ENCODE results near the gene PDLIM3.

The PDLIM3 gene

DNA sequence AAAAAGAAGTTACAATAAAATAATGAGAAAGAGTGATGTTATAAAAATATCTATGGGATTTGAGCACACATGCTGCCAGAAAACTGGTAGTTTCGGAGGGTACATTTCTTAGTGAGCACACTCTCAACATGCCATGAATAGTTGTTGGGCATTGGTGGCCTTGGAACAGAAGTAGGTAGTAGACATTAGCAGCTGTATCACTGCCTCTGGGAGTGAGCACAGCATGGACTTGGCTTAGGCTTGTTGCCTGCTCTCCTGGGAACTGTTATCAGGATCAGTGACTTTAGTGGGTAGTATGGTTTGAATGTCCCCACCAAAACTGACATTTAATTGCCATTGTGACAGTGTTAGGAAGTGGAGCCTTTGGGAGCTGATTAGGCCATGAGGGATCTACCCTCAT is 13.3 kb upstream of the PDLIM3 start:
- Histone ChIP-seq H3K9me3 (ENCODE audit: control insufficient read depth, insufficient read depth, low read depth, low read length) (no peaks in the 10 kb centered on the region), H3K4me3 (ENCODE audit: low read depth, low read length) (no peak overlapping the region), H3K4me1 (ENCODE audit: control insufficient read depth, insufficient read depth, low read length) (no peaks in the 10 kb centered on the region), H3K27ac (ENCODE audit: extremely low read depth, low read depth, low read length) (no peak overlapping the region), H3K36me3 (ENCODE audit: control insufficient read depth in 2 of 2, insufficient read depth in 1 of 2, low read length in 2 of 2) (no peaks in the 10 kb centered on the region)
- TF ChIP-seq, protein P1, sequence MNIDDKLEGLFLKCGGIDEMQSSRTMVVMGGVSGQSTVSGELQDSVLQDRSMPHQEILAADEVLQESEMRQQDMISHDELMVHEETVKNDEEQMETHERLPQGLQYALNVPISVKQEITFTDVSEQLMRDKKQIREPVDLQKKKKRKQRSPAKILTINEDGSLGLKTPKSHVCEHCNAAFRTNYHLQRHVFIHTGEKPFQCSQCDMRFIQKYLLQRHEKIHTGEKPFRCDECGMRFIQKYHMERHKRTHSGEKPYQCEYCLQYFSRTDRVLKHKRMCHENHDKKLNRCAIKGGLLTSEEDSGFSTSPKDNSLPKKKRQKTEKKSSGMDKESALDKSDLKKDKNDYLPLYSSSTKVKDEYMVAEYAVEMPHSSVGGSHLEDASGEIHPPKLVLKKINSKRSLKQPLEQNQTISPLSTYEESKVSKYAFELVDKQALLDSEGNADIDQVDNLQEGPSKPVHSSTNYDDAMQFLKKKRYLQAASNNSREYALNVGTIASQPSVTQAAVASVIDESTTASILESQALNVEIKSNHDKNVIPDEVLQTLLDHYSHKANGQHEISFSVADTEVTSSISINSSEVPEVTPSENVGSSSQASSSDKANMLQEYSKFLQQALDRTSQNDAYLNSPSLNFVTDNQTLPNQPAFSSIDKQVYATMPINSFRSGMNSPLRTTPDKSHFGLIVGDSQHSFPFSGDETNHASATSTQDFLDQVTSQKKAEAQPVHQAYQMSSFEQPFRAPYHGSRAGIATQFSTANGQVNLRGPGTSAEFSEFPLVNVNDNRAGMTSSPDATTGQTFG (tag by site-specific recombination; IDR thresholded peaks at IDR 0.05; ENCODE audit: borderline replicate concordance) = no peak
- TF ChIP-seq ZNF549 (tag by site-specific recombination; IDR thresholded peaks at IDR 0.05) (no peak), ZNF654 (tag by site-specific recombination; IDR thresholded peaks at IDR 0.05; ENCODE audit: low read depth) (no peak), ZNF571 (tag by site-specific recombination; IDR thresholded peaks at IDR 0.05) (no peak), ZNF843 (tag by site-specific recombination; IDR thresholded peaks at IDR 0.05) (no peak), ZNF112 (tag by site-specific recombination; IDR thresholded peaks at IDR 0.05) (no peak), ZNF621 (tag by site-specific recombination; IDR thresholded peaks at IDR 0.05) (no peak), BCL11A (tag by site-specific recombination; IDR thresholded peaks at IDR 0.05; ENCODE audit: low read depth) (no peak), KLF10 (tag by site-specific recombination; IDR thresholded peaks at IDR 0.05) (no peak), WT1 (tag by site-specific recombination; IDR thresholded peaks at IDR 0.05) (no peak), ZNF48 (tag by site-specific recombination; IDR thresholded peaks at IDR 0.05) (no peak), ZNF660 (tag by site-specific recombination; IDR thresholded peaks at IDR 0.05) (no peak), ZNF473 (tag by site-specific recombination; IDR thresholded peaks at IDR 0.05) (no peak), SCRT2 (tag by site-specific recombination; IDR thresholded peaks at IDR 0.05) (no peak), OSR2 (tag by site-specific recombination; IDR thresholded peaks at IDR 0.05) (no peak), TRIM28 (IDR thresholded peaks at IDR 0.05; ENCODE audit: borderline replicate concordance, low read length) (no peak), ZNF175 (tag by site-specific recombination; IDR thresholded peaks at IDR 0.05) (no peak), ZNF433 (tag by site-specific recombination; IDR thresholded peaks at IDR 0.05; ENCODE audit: low read depth) (no peak)
- TF ChIP-seq, protein P2, sequence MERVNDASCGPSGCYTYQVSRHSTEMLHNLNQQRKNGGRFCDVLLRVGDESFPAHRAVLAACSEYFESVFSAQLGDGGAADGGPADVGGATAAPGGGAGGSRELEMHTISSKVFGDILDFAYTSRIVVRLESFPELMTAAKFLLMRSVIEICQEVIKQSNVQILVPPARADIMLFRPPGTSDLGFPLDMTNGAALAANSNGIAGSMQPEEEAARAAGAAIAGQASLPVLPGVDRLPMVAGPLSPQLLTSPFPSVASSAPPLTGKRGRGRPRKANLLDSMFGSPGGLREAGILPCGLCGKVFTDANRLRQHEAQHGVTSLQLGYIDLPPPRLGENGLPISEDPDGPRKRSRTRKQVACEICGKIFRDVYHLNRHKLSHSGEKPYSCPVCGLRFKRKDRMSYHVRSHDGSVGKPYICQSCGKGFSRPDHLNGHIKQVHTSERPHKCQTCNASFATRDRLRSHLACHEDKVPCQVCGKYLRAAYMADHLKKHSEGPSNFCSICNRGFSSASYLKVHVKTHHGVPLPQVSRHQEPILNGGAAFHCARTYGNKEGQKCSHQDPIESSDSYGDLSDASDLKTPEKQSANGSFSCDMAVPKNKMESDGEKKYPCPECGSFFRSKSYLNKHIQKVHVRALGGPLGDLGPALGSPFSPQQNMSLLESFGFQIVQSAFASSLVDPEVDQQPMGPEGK (tag by site-specific recombination; IDR thresholded peaks at IDR 0.05) = no peak
- TF ChIP-seq, protein P3, sequence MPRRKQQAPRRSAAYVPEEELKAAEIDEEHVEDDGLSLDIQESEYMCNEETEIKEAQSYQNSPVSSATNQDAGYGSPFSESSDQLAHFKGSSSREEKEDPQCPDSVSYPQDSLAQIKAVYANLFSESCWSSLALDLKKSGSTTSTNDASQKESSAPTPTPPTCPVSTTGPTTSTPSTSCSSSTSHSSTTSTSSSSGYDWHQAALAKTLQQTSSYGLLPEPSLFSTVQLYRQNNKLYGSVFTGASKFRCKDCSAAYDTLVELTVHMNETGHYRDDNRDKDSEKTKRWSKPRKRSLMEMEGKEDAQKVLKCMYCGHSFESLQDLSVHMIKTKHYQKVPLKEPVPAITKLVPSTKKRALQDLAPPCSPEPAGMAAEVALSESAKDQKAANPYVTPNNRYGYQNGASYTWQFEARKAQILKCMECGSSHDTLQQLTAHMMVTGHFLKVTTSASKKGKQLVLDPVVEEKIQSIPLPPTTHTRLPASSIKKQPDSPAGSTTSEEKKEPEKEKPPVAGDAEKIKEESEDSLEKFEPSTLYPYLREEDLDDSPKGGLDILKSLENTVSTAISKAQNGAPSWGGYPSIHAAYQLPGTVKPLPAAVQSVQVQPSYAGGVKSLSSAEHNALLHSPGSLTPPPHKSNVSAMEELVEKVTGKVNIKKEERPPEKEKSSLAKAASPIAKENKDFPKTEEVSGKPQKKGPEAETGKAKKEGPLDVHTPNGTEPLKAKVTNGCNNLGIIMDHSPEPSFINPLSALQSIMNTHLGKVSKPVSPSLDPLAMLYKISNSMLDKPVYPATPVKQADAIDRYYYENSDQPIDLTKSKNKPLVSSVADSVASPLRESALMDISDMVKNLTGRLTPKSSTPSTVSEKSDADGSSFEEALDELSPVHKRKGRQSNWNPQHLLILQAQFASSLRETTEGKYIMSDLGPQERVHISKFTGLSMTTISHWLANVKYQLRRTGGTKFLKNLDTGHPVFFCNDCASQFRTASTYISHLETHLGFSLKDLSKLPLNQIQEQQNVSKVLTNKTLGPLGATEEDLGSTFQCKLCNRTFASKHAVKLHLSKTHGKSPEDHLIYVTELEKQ (tag by site-specific recombination; IDR thresholded peaks at IDR 0.05; ENCODE audit: borderline replicate concordance) = no peak
- ChIA-PET CTCF (no interaction called here), POLR2A (no interaction called here)

DNA sequence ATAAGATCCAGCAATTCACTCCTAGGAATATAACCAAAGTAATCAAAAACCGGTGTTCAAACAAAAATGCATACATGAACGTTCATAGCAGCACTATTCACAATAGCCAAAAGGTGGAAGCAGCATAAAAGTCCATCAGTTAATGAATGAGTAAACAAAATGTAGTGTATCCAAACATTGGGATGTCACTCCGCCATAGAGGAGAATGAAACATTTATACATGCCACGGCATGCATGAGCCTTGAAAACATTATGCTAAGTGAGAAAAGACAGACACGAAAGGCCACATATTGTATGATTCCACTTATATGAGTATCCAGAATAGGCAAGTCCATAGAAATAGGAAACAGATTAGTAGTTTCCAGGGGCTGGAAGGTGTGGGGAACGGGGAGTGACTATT is 11.0 kb upstream of the PDLIM3 start:
- Histone ChIP-seq H3K36me3 (ENCODE audit: control insufficient read depth in 2 of 2, insufficient read depth in 1 of 2, low read length in 2 of 2) (no peaks in the 10 kb centered on the region), H3K9me3 (ENCODE audit: control insufficient read depth, insufficient read depth, low read depth, low read length) (no peaks in the 10 kb centered on the region), H3K4me1 (ENCODE audit: control insufficient read depth, insufficient read depth, low read length) (no peaks in the 10 kb centered on the region), H3K4me3 (ENCODE audit: low read depth, low read length) (no peak overlapping the region), H3K27ac (ENCODE audit: extremely low read depth, low read depth, low read length) (no peak overlapping the region)
- CTCF ChIA-PET = no interaction called here
- POLR2A ChIA-PET = no interaction called here
- TF ChIP-seq, protein P4, sequence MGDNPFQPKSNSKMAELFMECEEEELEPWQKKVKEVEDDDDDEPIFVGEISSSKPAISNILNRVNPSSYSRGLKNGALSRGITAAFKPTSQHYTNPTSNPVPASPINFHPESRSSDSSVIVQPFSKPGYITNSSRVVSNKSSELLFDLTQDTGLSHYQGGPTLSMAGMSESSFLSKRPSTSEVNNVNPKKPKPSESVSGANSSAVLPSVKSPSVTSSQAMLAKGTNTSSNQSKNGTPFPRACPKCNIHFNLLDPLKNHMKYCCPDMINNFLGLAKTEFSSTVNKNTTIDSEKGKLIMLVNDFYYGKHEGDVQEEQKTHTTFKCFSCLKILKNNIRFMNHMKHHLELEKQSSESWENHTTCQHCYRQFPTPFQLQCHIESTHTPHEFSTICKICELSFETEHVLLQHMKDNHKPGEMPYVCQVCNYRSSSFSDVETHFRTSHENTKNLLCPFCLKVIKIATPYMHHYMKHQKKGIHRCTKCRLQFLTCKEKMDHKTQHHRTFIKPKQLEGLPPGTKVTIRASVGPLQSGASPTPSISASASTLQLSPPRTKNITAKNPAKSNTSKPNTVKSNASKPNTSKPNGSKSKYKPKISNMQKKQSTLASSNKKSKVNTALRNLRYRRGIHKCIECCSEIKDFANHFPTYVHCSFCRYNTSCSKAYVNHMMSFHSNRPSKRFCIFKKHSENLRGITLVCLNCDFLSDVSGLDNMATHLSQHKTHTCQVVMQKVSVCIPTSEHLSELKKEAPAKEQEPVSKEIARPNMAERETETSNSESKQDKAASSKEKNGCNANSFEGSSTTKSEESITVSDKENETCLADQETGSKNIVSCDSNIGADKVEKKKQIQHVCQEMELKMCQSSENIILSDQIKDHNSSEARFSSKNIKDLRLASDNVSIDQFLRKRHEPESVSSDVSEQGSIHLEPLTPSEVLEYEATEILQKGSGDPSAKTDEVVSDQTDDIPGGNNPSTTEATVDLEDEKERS (tag by site-specific recombination; IDR thresholded peaks at IDR 0.05) = no peak
- TF ChIP-seq KLF9 (tag by site-specific recombination; IDR thresholded peaks at IDR 0.05; ENCODE audit: low read depth) (no peak), ZXDB (tag by site-specific recombination; IDR thresholded peaks at IDR 0.05) (no peak), KLF8 (tag by site-specific recombination; IDR thresholded peaks at IDR 0.05) (no peak), ZNF529 (tag by site-specific recombination; IDR thresholded peaks at IDR 0.05; ENCODE audit: insufficient replicate concordance) (no peak)
- TF ChIP-seq, protein P5, sequence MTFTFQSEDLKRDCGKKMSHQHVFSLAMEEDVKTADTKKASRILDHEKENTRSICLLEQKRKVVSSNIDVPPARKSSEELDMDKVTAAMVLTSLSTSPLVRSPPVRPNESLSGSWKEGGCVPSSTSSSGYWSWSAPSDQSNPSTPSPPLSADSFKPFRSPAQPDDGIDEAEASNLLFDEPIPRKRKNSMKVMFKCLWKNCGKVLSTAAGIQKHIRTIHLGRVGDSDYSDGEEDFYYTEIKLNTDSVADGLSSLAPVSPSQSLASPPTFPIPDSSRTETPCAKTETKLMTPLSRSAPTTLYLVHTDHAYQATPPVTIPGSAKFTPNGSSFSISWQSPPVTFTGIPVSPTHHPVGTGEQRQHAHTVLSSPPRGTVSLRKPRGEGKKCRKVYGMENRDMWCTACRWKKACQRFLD (tag by site-specific recombination; IDR thresholded peaks at IDR 0.05) = no peak

Data from HEK293 (cell line).